Measurements from ENCODE around the gene POU2AF1. TPM values are rescaled to one million over a fixed set of nuclear protein-coding genes. Genes with fewer than 3 reads are reported as not detected.

Gene POU2AF1
- total RNA-seq, 4 donors from 2014 or later, result 0.57 to 2.2 (median 1.8) TPM; not detected in 1

GRCh38 chr11:111352935-111353710, 26.0 kb downstream of the POU2AF1 start:
- no peaks in the 10 kb centered on the region for H3K36me3 ChIP-seq
- no peak for DNase-seq
- H3K4me1 ChIP-seq, result peaks cover 0 to 15% (median 0%) of the 10 kb centered on the region in 3 donors
- intact Hi-C loops (cut with DNase I), result no loop called here
- H3K4me3 ChIP-seq, result no peak overlapping the region
- H3K9me3 ChIP-seq, result no peaks in the 10 kb centered on the region
- 58 to 73% methylated on average over 4 to 7 of the region's 8 CpGs for WGBS, 2 donors
- H3K27ac ChIP-seq, result no peak overlapping the region
- no peak for TF ChIP-seq POLR2A (IDR thresholded peaks at IDR 0.05)
- no peak for TF ChIP-seq CTCF (IDR thresholded peaks at IDR 0.05)
- no peaks in the 10 kb centered on the region for H3K27me3 ChIP-seq

- WGBS, 2 donors, result 91 to 96% methylated on average over 4 to 8 of the region's 9 CpGs
- Histone ChIP-seq H3K4me1 (peaks cover 0 to 15% (median 0%) of the 10 kb centered on the region in 3 donors), H3K27me3 (no peaks in the 10 kb centered on the region), H3K4me3 (no peak overlapping the region), H3K27ac (no peak overlapping the region), H3K9me3 (no peaks in the 10 kb centered on the region), H3K36me3 (no peaks in the 10 kb centered on the region)
- TF ChIP-seq POLR2A (IDR thresholded peaks at IDR 0.05) (no peak), CTCF (IDR thresholded peaks at IDR 0.05) (no peak)
- intact Hi-C loops (cut with DNase I), result no loop called here
- DNase-seq, result no peak
These were observed 26.8 kb downstream of the POU2AF1 start for GRCh38 chr11:111352231-111352746.

GRCh38 chr11:111351374-111352055, 27.6 kb downstream of the POU2AF1 start:
- DNase-seq, result no peak
- TF ChIP-seq CTCF (IDR thresholded peaks at IDR 0.05) (no peak), POLR2A (IDR thresholded peaks at IDR 0.05) (no peak)
- intact Hi-C loops (cut with DNase I), result no loop called here

GRCh38 chr11:111350811-111351210, 28.3 kb downstream of the POU2AF1 start:
- no peak overlapping the region for H3K4me3 ChIP-seq
- intact Hi-C loops (cut with DNase I), result no loop called here
- H3K4me1 ChIP-seq, result peaks cover 0 to 15% (median 0%) of the 10 kb centered on the region in 3 donors
- TF ChIP-seq POLR2A (IDR thresholded peaks at IDR 0.05), result no peak
- TF ChIP-seq CTCF (IDR thresholded peaks at IDR 0.05), result no peak
- H3K27me3 ChIP-seq, result no peaks in the 10 kb centered on the region
- 53 to 55% methylated on average over 1 of the region's 1 CpG for WGBS, 2 donors
- H3K36me3 ChIP-seq, result no peaks in the 10 kb centered on the region
- H3K27ac ChIP-seq, result no peak overlapping the region
- H3K9me3 ChIP-seq, result no peaks in the 10 kb centered on the region
- DNase-seq, result no peak

More at GRCh38 chr11:111351374-111352055, 27.6 kb downstream of the POU2AF1 start:
- no peak overlapping the region for H3K27ac ChIP-seq
- no peak overlapping the region for H3K4me3 ChIP-seq
- no peaks in the 10 kb centered on the region for H3K27me3 ChIP-seq
- H3K4me1 ChIP-seq, result peaks cover 0 to 15% (median 0%) of the 10 kb centered on the region in 3 donors
- H3K36me3 ChIP-seq, result no peaks in the 10 kb centered on the region
- H3K9me3 ChIP-seq, result no peaks in the 10 kb centered on the region
- 75 to 83% methylated on average over 10 of the region's 10 CpGs for WGBS, 2 donors

- Histone ChIP-seq H3K27me3 (no peaks in the 10 kb centered on the region), H3K27ac (no peak overlapping the region), H3K4me3 (no peak overlapping the region), H3K4me1 (peaks cover 0 to 15% (median 0%) of the 10 kb centered on the region in 3 donors), H3K9me3 (no peaks in the 10 kb centered on the region), H3K36me3 (no peaks in the 10 kb centered on the region)
- TF ChIP-seq POLR2A (IDR thresholded peaks at IDR 0.05) (no peak), CTCF (IDR thresholded peaks at IDR 0.05) (no peak)
- 67 to 76% methylated on average over 2 of the region's 2 CpGs for WGBS, 2 donors
- DNase-seq, result no peak
- intact Hi-C loops (cut with DNase I), result no loop called here
These were observed 29.8 kb downstream of the POU2AF1 start for GRCh38 chr11:111349191-111349695.

Measured in esophagus squamous epithelium (tissue), 5 donors.